ENCODE results near the gene EXOSC10. TPM values are rescaled to one million over a fixed set of nuclear protein-coding genes. Genes with fewer than 3 reads are reported as not detected.

EXOSC10 gene
- total RNA-seq, 1 experiment from 2014 or later, result 50.8 TPM

- no TSS peak for BruUV-seq (replicated peaks)
- peak overlapping the region; percentile 92 for H3K27ac Mint-ChIP-seq (ENCODE audit: unreplicated experiment)
- H3K4me3 Mint-ChIP-seq (ENCODE audit: low read depth, unreplicated experiment), result peak overlapping the region; percentile 97
- no peaks in the 10 kb centered on the region for H3K27me3 Mint-ChIP-seq (ENCODE audit: unreplicated experiment)
- DNase-seq, result no peak
- no peak for TF ChIP-seq CTCF (IDR thresholded peaks at IDR 0.05; ENCODE audit: unreplicated experiment)
- CTCF ChIA-PET, result interaction anchor here (1.6 kb wide), 1 partner anchor 21 kb away, joined by 9 read pairs; no protein-coding TSS in a partner anchor
- no peaks in the 10 kb centered on the region for H3K4me1 Mint-ChIP-seq (ENCODE audit: low read depth, unreplicated experiment)
- intact Hi-C loops (cut with micrococcal nuclease; ENCODE audit: unreplicated experiment), result no loop called here
- peaks cover 51% of the 10 kb centered on the region for H3K36me3 Mint-ChIP-seq (ENCODE audit: insufficient read depth, unreplicated experiment)
- no peaks in the 10 kb centered on the region for H3K9me3 Mint-ChIP-seq (ENCODE audit: low read depth, unreplicated experiment)
Measured at GRCh38 chr1:11058595-11059154, 41.0 kb downstream of the EXOSC10 start.

GRCh38 chr1:11058026-11058425 lies 41.6 kb downstream of the EXOSC10 start:
- no TSS peak for BruUV-seq (replicated peaks)
- no peaks in the 10 kb centered on the region for H3K9me3 Mint-ChIP-seq (ENCODE audit: low read depth, unreplicated experiment)
- no peaks in the 10 kb centered on the region for H3K4me1 Mint-ChIP-seq (ENCODE audit: low read depth, unreplicated experiment)
- H3K27me3 Mint-ChIP-seq (ENCODE audit: unreplicated experiment), result no peaks in the 10 kb centered on the region
- H3K36me3 Mint-ChIP-seq (ENCODE audit: insufficient read depth, unreplicated experiment), result peaks cover 44% of the 10 kb centered on the region
- H3K27ac Mint-ChIP-seq (ENCODE audit: unreplicated experiment), result no peak overlapping the region
- DNase-seq, result no peak
- intact Hi-C loops (cut with micrococcal nuclease; ENCODE audit: unreplicated experiment), result no loop called here
- no peak overlapping the region for H3K4me3 Mint-ChIP-seq (ENCODE audit: low read depth, unreplicated experiment)
- CTCF ChIA-PET, result interaction anchor here (1.6 kb wide), 1 partner anchor 20 kb away, joined by 9 read pairs; no protein-coding TSS in a partner anchor
- no peak for TF ChIP-seq CTCF (IDR thresholded peaks at IDR 0.05; ENCODE audit: unreplicated experiment)

- H3K36me3 Mint-ChIP-seq (ENCODE audit: insufficient read depth, unreplicated experiment), result peaks cover 44% of the 10 kb centered on the region
- intact Hi-C loops (cut with micrococcal nuclease; ENCODE audit: unreplicated experiment), result no loop called here
- no peak overlapping the region for H3K27ac Mint-ChIP-seq (ENCODE audit: unreplicated experiment)
- no peaks in the 10 kb centered on the region for H3K4me1 Mint-ChIP-seq (ENCODE audit: low read depth, unreplicated experiment)
- H3K27me3 Mint-ChIP-seq (ENCODE audit: unreplicated experiment), result no peaks in the 10 kb centered on the region
- no peak for TF ChIP-seq CTCF (IDR thresholded peaks at IDR 0.05; ENCODE audit: unreplicated experiment)
- no peak overlapping the region for H3K4me3 Mint-ChIP-seq (ENCODE audit: low read depth, unreplicated experiment)
- CTCF ChIA-PET, result interaction anchor here (1.6 kb wide), 1 partner anchor 20 kb away, joined by 9 read pairs; no protein-coding TSS in a partner anchor
- no peaks in the 10 kb centered on the region for H3K9me3 Mint-ChIP-seq (ENCODE audit: low read depth, unreplicated experiment)
- no peak for DNase-seq
- no TSS peak for BruUV-seq (replicated peaks)
Measured at GRCh38 chr1:11057477-11057876, 42.2 kb downstream of the EXOSC10 start.

- DNase-seq, result no peak
- TF ChIP-seq CTCF (IDR thresholded peaks at IDR 0.05; ENCODE audit: unreplicated experiment), result no peak
- Mint-ChIP-seq H3K27me3 (ENCODE audit: unreplicated experiment) (no peaks in the 10 kb centered on the region), H3K4me1 (ENCODE audit: low read depth, unreplicated experiment) (no peaks in the 10 kb centered on the region), H3K27ac (ENCODE audit: unreplicated experiment) (no peak overlapping the region), H3K36me3 (ENCODE audit: insufficient read depth, unreplicated experiment) (peaks cover 41% of the 10 kb centered on the region), H3K9me3 (ENCODE audit: low read depth, unreplicated experiment) (no peaks in the 10 kb centered on the region), H3K4me3 (ENCODE audit: low read depth, unreplicated experiment) (no peak overlapping the region)
- BruUV-seq (replicated peaks), result no TSS peak
- CTCF ChIA-PET, result no interaction called here
- intact Hi-C loops (cut with micrococcal nuclease; ENCODE audit: unreplicated experiment), result no loop called here
Measured at GRCh38 chr1:11056504-11056903, 43.2 kb downstream of the EXOSC10 start.
